Esophagus squamous epithelium (tissue), 5 donors: Measurements from ENCODE around the gene PEAR1. TPM values are rescaled to one million over a fixed set of nuclear protein-coding genes. Genes with fewer than 3 reads are reported as not detected.

Experiments used
- DNase-seq: peaks from one replicate; lab custom pipeline; 2025; lab: John Stamatoyannopoulos, UW
- H3K27ac ChIP-seq, 4 donors: fragments of 200-600 bp; sonication (generic); one replicate each; pipeline ENCODE4 v1.5.1; 2016 to 2019; ENCODE audit warnings: mild to moderate bottlenecking in 1 of 4
- H3K27me3 ChIP-seq, 4 donors: fragments of 200-600 bp; sonication (generic); 1 replicate in 3 of 4; 2 replicates in 1 of 4; pipeline versions ENCODE4 v1.5.1 to v1.6.0; 2017 to 2021; ENCODE audit warnings: antibody characterized with exemption in 1 of 4
- H3K36me3 ChIP-seq, 3 donors: fragments of 200-600 bp; sonication (generic); one replicate each; pipeline ENCODE4 v1.5.1; 2016 to 2019
- H3K4me1 ChIP-seq, 3 donors: fragments of 200-600 bp; sonication (generic); one replicate each; pipeline ENCODE4 v1.5.1; 2017 to 2019
- H3K4me3 ChIP-seq, 4 donors: fragments of 200-600 bp; sonication (generic); 1 replicate in 3 of 4; 2 replicates in 1 of 4; pipeline ENCODE4 v1.5.1; 2016 to 2019; ENCODE audit warnings: mild to moderate bottlenecking in 2 of 4, moderate library complexity in 1 of 4
- H3K9me3 ChIP-seq, 3 donors: fragments of 200-600 bp; sonication (generic); one replicate each; pipeline ENCODE4 v1.5.1; 2016 to 2019
- CTCF ChIP-seq, 6 experiments: fragments of 450-650 bp in 4 of 6; fragments of 200-600 bp in 2 of 6; sonication (generic) in 2 of 6; IDR thresholded peaks; one replicate each; pipeline ENCODE4 v1.5.1; 2016 to 2019; ENCODE audit warnings: antibody characterized with exemption in 6 of 6, mild to moderate bottlenecking in 4 of 6, moderate library complexity in 4 of 6
- POLR2A ChIP-seq, 4 donors: fragments of 450-650 bp; IDR thresholded peaks; one replicate each; pipeline ENCODE4 v1.6.1; 2017; ENCODE audit warnings: antibody characterized with exemption in 4 of 4, mild to moderate bottlenecking in 4 of 4, moderate library complexity in 3 of 4
- WGBS, 2 donors: methylation state at CpG; one replicate each; pipeline ENCODE4 v1.1.5; 2018; 5-methylcytosine and 5-hydroxymethylcytosine counted together
- intact Hi-C: fragments of 100-400 bp; cut with DNase I; formaldehyde crosslinking; loops from one replicate; pipeline ENCODE4 v1.15.0; 2022
- total RNA-seq, 4 donors: library from RNA; depleted of rRNA; stranded (reverse); fragments of >200 nt; gene quantifications; one replicate each; pipeline ENCODE4 v1.1.0, GENCODE V29; 2016
- donor health status: DM: yes; HTN: yes; CAD: no.

The PEAR1 gene
- total RNA-seq, 4 donors from 2014 or later, result 1.1 to 4.6 (median 2.7) TPM

GRCh38 chr1:156936191-156936590, 42.7 kb downstream of the PEAR1 start:
- peaks cover 8 to 61% (median 27%) of the 10 kb centered on the region in 3 donors for H3K36me3 ChIP-seq
- WGBS, 2 donors, result 86 to 93% methylated on average over 2 to 5 of the region's 5 CpGs
- TF ChIP-seq POLR2A (IDR thresholded peaks at IDR 0.05) (no peak), CTCF (IDR thresholded peaks at IDR 0.05) (no peak)

DNA sequence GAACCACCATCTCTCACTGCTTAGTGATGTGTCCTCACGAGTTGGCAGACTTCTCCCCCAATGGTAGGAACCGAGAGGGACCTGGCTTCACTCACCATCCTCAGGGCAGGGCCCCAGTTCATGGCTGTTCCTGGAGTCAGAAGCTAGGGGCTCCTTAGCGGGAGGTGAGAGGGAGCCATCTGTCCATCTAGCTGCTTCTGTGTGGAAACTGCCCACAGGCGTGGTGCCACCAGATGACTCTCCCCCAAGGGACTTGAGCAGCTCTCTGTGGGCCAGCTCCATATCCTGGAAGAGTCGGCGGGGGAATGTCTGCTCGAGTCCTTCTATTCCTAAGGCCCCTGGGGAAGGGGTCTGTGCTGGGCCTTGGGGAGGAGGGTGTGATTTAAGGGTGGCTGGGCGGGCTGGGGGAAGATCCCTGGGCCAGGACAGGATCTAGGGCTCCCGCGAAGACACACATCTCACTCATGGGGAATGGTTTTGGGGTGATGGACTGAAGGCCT, 43.3 kb downstream of the PEAR1 start:
- Histone ChIP-seq H3K27ac (no peak overlapping the region), H3K27me3 (no peaks in the 10 kb centered on the region), H3K9me3 (no peaks in the 10 kb centered on the region), H3K36me3 (peaks cover 11 to 67% (median 33%) of the 10 kb centered on the region in 3 donors), H3K4me3 (no peak overlapping the region), H3K4me1 (peaks cover 0 to 2% (median 0%) of the 10 kb centered on the region in 3 donors)
- no peak for DNase-seq
- intact Hi-C loops, result no loop called here
- 37 to 73% methylated on average over 2 of the region's 10 CpGs for WGBS, 2 donors
- TF ChIP-seq POLR2A (IDR thresholded peaks at IDR 0.05) (no peak), CTCF (IDR thresholded peaks at IDR 0.05) (no peak)

More at GRCh38 chr1:156936191-156936590, 42.7 kb downstream of the PEAR1 start:
- no peak overlapping the region for H3K4me3 ChIP-seq
- no peak overlapping the region for H3K27ac ChIP-seq
- H3K27me3 ChIP-seq, result no peaks in the 10 kb centered on the region
- DNase-seq, result no peak
- no peaks in the 10 kb centered on the region for H3K9me3 ChIP-seq
- peaks cover 0 to 8% (median 0%) of the 10 kb centered on the region in 3 donors for H3K4me1 ChIP-seq
- intact Hi-C loops, result no loop called here

GRCh38 chr1:156937883-156938282, 44.4 kb downstream of the PEAR1 start:
- Histone ChIP-seq H3K36me3 (peaks cover 15 to 78% (median 38%) of the 10 kb centered on the region in 3 donors), H3K9me3 (no peaks in the 10 kb centered on the region), H3K4me3 (no peak overlapping the region), H3K27ac (no peak overlapping the region), H3K27me3 (no peaks in the 10 kb centered on the region), H3K4me1 (no peaks in the 10 kb centered on the region)
- DNase-seq, result no peak
- TF ChIP-seq POLR2A (IDR thresholded peaks at IDR 0.05) (no peak), CTCF (IDR thresholded peaks at IDR 0.05) (no peak)
- WGBS, 2 donors, result 81 to 100% methylated on average over 1 to 4 of the region's 8 CpGs
- intact Hi-C loops, result no loop called here

DNA sequence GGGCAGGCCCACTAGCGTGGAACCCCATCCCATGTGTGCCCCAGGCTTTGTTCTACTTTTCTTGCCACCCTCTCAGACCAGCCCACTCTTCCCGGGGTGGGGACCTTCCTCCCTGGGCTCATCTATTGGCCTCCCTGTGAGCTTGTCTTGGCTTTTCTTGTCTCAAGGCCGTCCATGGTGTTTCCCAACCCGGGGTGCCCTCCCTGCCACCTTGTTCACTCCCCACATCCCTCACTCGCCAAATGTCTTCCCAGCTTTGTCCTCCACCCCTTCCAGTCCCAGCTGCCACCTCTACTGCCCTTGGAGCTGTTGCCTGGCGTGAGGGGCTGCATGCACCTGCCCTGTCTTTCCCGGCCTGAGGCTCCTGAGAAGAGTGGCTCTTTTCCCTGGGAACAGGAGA, 45.3 kb downstream of the PEAR1 start:
- peaks cover 15 to 87% (median 38%) of the 10 kb centered on the region in 3 donors for H3K36me3 ChIP-seq
- DNase-seq, result no peak
- H3K4me3 ChIP-seq, result no peak overlapping the region
- H3K27ac ChIP-seq, result no peak overlapping the region
- no peaks in the 10 kb centered on the region for H3K4me1 ChIP-seq
- WGBS, 2 donors, result 77 to 83% methylated on average over 6 to 7 of the region's 7 CpGs
- H3K27me3 ChIP-seq, result no peaks in the 10 kb centered on the region
- intact Hi-C loops, result no loop called here
- H3K9me3 ChIP-seq, result no peaks in the 10 kb centered on the region
- TF ChIP-seq CTCF (IDR thresholded peaks at IDR 0.05), result no peak
- no peak for TF ChIP-seq POLR2A (IDR thresholded peaks at IDR 0.05)

- DNase-seq, result no peak
Observed at GRCh38 chr1:156939786-156940334, 46.3 kb downstream of the PEAR1 start.

More at GRCh38 chr1:156939786-156940334, 46.3 kb downstream of the PEAR1 start:
- Histone ChIP-seq H3K4me3 (no peak overlapping the region), H3K27ac (no peak overlapping the region), H3K27me3 (no peaks in the 10 kb centered on the region), H3K9me3 (no peaks in the 10 kb centered on the region), H3K36me3 (peaks cover 24 to 97% (median 38%) of the 10 kb centered on the region in 3 donors), H3K4me1 (no peaks in the 10 kb centered on the region)
- 88 to 91% methylated on average over 3 to 8 of the region's 13 CpGs for WGBS, 2 donors
- TF ChIP-seq CTCF (IDR thresholded peaks at IDR 0.05), result no peak
- no peak for TF ChIP-seq POLR2A (IDR thresholded peaks at IDR 0.05)
- intact Hi-C loops, result no loop called here
